Activated T-cell treated with anti-CD3 and anti-CD28 coated beads for 1 hour (primary cell): ENCODE measurements around the gene REP15.
"Not testable (repeated sequence)": the region's sequence is repeated elsewhere in the genome, so short reads cannot be mapped to it uniquely, and the experiment has no call there.

Experiments
- DNase-seq: peaks from one replicate; pipeline ENCODE4 v3.0.0-alpha.2; 2020; ENCODE audit warnings: low read depth

Gene REP15

DNA sequence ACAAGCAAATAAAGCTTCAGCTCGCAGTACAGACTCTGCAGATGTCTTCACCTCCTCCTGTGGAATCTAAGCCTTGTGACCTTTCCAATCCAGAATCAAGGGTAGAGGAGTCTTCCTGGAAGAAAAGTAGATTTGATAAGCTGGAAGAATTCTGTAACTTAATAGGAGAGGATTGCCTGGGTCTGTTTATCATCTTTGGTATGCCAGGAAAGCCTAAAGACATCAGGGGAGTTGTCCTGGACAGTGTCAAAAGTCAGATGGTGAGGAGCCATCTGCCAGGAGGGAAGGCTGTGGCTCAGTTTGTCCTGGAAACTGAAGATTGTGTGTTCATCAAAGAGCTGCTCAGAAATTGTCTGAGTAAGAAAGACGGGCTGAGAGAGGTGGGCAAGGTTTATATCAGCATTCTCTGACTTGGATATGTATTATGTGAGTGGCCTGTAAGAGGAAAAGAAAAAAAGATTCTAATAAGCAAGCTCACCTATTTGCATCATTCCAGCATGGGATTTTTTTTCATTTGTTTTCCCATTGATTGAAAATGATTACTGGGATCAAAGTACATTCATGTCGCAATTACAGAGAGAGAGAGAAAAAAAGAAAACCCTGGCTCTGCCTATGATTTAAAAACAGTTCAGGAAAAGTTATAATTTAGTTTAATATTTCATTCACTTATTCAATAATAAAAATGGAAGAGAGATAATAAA is 767 bp downstream of the REP15 start:
- DNase-seq = no peak

DNA sequence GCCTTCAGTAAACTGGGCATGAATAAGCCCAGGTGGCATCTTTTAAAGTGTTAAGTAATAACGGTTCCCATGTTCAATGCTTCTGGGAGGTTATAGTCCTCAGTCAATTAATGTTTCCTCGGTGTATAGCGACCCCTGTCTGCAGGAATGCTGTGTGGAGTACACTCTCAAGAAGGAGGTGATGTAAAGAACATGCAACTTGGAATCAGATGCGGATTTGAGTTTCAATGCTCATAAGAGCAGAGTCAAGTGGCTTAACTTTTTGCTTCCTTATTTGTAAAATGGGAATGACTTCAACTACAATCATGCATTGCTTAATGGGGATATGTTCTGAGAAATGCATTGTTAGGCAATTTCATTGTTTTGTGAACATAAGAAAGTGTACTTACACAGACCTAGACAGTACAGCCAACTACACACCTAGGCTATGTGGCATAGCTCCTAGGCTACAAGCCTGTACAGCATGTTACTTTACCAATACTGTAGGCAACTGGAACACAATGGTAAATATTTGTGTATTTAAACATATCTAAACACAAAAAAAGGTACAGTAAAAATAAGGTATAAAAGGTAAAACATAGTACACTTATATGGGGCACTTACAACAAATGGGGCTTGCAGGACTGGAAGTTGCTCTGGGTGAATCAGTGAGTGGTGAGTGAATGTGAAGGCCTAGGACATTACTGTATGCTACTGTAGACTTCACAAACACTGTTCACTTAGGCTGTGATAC is 7.6 kb downstream of the REP15 start:
- peak; percentile 58 for DNase-seq

DNA sequence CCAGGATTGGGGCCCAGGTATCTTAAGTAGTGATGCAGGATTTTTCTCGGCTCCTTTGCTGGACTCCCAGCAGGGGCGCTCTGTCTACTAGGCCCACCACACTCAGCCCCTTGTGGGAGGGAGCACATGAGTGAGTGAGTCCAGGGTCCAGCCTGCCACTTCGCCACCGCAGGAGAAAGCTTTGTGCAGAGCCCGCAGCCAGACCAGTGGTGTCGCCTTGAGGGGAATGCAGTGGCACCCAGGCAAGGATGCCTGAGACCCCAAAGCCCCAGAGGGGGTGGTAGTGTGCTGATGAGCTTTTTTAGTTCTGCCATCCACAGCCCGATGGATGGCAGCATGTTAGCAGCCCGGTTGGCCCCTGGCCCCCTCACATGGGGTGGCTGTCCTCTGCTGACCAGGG is 9.0 kb downstream of the REP15 start:
- DNase-seq = no peak

DNA sequence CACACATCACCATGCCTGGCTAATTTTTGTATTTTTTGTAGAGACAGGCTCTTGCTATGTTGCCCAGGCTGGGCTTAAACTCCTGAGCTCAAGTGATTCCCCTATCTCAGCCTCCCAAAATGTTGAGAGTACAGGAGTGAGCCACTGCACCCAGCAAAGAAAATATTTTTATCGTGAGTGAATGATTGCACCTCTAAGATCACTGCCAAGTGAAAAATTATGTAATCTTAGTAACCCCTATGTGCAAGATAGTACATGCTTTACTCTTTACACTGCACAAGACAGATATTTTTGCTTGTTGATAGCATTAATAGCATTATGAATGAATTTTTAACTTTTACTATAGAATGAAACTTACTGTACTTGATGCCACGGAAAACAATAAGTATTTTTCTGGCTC is 11.0 kb downstream of the REP15 start:
- no peak for DNase-seq

DNA sequence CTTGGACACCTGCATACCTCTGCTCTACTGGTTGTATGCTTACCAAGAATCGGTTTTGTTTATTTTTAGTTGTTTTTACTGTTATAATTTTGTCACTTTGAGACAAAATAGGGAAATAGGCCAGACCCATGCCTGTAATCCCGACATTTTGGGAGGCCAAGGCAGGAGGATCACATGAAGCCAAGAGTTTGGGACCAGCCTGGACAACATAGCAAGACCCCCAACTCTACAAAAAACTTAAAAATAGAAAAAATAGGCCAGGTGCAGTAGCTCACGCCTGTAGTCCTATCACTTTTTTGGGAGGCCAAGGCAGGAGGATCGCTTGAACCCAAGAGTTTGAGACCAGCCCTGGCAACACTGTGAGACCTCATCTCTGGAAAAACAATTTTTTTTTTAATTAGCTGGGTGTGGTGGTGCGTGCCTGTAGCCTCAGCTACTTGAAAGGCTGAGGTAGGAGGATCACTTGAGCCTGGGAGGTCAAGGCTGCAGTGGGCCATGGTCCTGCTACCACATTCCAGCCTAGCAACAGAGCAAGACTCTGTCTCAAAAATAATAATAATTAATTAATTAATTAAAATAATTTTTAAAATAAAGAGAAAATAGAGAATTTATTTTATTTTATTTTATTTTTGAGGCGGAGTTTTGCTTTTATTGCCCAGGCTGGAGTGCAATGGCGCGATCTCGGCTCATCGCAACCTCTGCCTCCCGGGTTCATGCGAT is 13.1 kb downstream of the REP15 start:
- DNase-seq = no peak

DNA sequence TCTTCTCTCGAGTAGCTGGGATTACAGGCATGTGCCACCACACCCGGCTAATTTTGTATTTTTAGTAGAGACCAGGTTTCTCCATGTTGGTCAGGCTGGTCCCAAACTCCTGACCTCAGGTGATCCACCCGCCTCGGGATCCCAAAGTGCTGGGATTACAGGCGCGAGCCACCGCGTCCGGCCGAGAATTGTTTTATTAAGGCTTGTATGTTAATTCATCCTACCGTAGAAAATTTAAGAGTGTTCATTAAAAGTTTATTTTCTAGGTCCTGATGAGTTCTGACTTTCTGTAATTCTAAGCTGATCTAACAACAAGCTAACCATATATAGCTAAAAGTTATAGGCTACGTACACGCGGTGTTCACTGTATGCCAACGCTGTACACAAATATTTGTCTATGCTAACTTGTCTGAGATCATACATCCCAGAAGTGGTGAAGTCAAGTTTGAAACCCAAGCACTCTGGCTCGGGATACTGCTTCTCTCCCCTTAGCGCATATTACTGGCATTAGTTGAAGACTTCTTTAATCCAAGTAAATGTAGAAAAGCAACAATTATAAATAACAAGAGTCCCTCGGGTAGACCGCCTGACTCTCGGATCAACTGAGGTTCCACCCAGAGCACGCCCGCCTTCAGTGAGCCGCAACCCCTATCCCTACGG is 13.8 kb downstream of the REP15 start:
- DNase-seq = no peak

DNA sequence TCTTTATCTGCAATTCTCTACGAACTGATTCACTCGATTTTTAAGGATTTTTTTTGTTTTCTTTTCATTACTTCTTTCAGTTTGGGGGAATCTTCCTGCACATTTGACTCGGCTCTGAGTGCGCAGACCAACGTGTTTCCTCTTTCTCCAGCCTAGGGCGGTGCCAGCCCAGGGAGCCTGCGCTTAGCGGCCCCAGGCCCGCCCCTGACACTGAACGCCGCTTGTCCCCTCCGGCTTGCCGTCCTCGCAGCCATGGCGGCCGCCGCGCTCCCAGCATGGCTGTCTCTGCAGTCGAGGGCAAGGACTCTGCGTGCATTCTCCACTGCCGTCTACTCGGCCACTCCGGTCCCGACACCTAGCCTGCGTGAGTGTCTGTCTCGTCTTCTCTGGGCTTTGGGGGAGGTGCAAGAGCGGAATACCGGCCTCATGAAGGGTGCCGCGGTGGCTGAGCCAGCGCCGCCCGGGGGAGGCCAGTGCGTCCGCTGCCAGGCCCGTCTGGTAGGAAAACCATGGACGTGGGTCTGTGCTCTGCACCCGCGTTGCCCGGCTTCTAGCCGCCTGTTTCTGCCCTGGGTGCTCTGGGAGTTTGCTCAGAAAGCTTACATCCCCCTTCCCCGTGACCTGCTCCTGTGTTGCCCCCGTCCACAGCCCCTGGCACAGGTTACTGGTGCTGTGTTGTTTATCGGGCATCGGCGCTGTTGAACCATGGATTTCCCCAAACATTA is 14.5 kb downstream of the REP15 start, which contains the start of gene MRPS35:
MRPS35 (plus strand) TSS at position 241 of the 725 bp plus-strand sequence; CDS start at position 253, 12 bp downstream.
- peak; percentile 84 for DNase-seq

DNA sequence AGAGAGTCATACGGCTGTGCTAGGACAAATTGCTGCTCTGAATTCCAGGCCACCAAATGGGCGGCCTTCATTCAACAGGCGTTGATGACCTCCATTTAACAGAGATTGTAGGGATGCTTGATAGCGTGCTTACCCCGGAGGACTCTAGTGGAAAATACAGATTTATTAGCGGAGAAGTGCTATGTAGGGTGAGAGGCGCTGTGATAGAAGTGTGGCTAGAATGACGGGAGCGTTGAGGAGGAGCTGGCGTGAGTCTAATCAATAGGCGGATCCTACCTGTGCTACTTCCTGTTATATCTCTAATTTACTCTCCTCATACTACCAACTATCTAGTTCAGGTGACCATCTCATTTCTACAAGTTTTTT is 15.1 kb downstream of the REP15 start:
- DNase-seq = no peak

DNA sequence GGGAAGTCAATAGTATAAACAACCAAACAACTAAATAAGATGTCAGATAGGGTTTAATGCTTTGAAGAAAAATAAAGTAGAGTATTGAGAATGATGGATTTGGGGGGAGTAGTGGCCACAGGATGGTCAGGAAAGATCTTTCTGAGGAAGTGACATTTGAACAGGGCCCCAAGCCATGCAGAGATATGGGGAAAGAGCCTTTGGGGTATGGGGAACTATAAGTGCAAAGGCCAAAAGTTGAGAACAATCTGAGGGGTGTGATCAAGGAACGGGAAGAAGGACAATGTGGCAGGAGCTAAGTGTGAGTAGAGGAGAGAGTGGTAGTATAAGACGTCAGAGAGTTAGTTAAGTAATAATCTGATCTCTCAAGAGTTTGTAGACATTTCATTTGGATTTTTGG is 15.7 kb downstream of the REP15 start:
- no peak for DNase-seq

DNA sequence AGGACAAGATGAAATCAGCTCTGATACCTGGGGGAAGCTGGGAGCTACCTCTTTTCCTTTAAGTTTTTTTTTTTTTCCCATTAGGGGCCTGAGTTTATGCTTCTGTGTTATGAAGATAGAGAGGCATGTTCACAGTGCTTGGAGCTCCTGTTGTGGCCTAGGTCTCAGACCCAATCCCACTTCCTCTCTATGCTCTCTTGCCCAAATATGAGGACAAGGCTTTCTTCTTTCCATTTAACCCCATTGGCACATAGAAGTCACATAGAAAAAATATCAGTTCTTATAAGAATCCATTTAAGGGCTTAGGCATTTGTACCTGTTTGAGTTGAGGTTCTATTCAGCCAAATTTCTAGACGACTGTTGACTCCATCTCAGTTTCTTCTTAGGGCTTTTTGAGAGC is 27.0 kb downstream of the REP15 start:
- DNase-seq = no peak

DNA sequence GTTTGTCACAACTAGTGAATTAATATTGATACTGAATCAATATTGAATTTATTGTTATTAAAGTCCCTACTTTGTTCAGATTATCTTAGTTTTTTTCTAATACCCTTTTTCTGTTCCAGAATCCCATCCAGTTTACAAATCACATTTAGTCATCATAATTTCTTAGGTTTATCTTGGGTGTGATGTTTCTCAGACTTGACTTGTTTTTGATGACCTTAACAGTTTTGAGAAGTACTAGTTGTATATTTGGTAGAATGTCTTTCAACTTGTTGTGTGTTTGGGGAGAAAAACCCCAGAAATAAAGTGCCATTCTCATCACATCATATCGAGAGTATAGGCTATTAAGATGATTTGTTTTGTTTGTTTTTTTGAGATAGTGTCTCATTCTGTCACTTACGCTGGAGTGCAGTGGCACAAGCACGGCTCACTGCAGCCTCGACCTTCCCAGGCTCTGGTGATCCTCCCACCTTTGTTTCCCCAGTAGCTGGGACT is 33.9 kb downstream of the REP15 start:
- DNase-seq = no peak

DNA sequence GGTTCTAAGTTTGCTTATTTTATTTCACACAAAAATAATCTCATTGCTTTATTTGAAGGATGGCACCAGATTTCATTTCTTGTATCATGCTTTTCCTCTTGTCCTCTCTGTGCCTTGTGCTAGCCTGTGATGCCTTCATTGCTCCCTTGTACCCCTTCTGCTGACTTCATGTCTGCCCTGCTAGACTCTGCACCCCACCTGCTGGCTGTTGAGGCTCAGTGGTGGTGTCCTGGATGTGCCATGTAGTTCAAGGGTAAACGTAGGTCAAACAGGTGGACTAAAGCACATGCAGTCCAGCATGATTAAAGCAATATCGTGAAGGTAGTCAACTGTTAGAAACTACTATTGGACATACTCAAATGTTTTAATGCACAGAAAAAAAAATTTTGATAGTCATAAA is 36.0 kb downstream of the REP15 start:
- DNase-seq = no peak

DNA sequence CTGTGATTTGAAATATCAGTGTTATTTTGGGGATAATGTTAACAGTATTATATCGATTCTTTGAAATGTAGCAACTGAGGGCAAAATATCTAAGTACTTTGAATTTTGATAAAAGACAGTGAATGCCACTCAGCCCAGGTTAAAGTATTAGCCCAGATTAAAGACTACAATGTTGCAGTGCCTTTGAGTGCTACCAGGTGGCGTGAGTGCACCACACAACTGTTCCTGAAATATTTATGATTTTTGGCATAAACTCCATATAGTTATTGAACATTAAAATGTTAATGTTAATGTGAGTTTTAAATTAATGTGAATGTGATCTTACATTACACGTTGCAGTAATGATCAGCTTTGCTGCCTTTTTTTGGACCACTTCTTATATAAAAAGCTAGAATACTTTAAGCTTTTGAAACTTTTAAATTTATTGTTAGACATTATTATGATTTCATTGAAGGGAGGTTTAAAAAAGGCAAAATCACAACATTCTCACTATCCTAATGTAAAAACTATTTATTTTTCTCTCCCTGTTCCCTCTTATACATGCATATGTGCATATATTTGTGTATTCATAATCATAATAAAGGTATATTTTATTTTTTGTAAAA is 36.9 kb downstream of the REP15 start:
- DNase-seq = no peak

DNA sequence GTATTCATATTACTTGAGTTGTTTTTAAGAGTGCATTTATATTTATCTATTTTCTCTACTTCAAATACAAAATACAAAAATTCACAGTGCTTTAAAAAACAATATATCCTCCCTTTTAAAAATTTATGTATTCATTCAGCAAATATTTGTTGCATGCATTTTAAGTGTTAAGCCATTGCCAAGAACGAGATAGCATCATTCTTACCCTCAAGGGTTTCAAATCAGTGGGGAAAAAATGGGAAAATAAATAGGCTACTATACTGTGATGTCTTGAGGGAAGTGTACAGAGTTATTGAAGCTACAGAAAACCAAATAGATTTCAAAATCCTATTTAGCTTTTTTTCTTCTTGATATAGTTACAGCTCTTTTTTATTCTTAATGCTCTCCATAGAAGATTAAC is 37.5 kb downstream of the REP15 start:
- DNase-seq = no peak

DNA sequence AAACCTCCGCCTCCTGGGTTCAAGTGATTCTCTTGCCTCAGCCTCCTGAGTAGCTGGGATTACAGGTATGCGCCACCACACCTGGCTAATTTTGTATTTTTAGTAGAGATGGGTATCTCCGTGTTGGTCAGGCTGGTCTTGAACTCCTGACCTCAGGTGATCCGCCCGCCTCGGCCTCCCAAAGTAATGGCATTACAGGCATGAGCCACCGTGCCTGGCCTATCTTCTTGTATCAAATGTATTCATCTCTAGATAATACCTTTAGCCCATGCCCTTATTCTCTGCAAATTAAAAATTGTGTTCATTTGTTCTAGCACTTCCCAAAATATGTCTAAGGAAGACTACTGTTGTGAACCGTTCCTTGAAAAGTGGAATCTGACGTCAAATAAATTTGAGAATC is 38.1 kb downstream of the REP15 start:
- DNase-seq = not testable (repeated sequence)

DNA sequence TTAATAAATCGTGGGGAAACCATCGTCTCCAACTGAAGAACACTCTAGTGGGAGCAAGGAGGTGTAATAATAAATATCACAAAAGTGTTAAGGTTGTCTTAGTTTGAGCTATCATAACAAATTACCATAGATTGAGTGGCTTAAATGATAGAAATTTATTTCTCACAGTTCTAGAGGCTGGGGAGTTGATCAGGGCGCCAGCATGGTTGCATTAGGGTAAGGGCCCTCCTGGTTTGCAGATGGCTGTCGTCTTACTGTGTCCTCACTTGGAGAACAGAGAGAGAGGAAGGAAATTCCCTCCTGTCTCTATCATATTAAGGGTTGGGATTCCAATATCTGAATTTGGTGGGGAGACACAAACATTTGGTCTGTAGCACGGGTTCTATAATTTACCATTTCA is 47.4 kb downstream of the REP15 start:
- no peak for DNase-seq

DNA sequence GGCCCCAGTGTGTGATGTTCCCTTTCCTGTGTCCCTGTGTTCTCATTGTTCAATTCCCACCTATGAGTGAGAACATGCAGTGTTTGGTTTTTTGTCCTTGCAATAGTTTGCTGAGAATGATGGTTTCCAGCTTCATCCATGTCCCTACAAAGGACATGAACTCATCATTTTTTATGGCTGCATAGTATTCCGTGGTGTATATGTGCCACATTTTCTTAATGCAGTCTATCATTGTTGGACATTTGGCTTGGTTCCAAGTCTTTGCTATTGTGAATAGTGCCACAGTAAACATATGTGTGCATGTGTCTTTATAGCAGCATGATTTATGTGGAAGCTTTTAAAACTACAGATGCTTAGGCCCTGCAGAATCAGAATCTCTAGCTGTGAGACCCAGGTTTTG is 49.5 kb downstream of the REP15 start:
- not testable (repeated sequence) for DNase-seq
